ENCODE results near the gene FOXK2.

FOXK2 gene

DNA sequence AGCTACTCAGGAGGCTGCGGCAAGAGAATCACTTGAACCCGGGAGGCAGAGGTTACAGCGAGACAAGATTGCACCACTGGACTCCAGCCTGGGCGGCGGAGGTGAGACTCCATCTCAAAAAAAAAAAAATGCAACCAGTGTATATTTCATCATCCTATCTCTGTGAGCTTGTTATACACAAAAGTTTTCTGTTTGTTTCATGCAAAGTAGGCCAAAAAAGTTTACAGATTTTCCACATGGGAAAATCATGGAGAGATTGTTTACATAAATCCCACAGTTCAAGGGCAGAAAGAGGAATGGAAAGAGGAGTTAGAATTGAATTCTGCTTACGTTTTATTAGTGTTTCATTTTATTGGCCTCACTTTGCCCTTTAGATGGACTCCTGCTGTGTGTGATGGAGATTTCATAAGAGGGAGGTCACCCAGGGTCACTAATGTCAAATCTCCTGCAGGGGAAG is 36.3 kb upstream of the FOXK2 start:
- DNase-seq (ENCODE audit: low spot score), result no peak
- H3K9ac ChIP-seq (ENCODE audit: low read depth, low read length, poor library complexity), result no peak overlapping the region
- H3K18ac ChIP-seq (ENCODE audit: low read length), result no peak overlapping the region
- H3K36me3 ChIP-seq (replicated peaks in 1 of 2; ENCODE audit: control insufficient read depth in 2 of 2, insufficient read depth in 2 of 2, low read length in 2 of 2), result peaks cover 71 to 98% of the 10 kb centered on the region in 2 donors
- H3K79me1 ChIP-seq (ENCODE audit: low read depth, low read length), result peaks cover 5% of the 10 kb centered on the region
- H2AFZ ChIP-seq (ENCODE audit: low read length), result no peak overlapping the region
- H3K27me3 ChIP-seq (ENCODE audit: control insufficient read depth in 3 of 3, insufficient read depth in 3 of 3, low read depth in 1 of 3, low read length in 3 of 3), result no peaks in the 10 kb centered on the region
- H2BK120ac ChIP-seq (ENCODE audit: low read depth, low read length), result no peak overlapping the region
- H3K23ac ChIP-seq (ENCODE audit: low read depth, low read length, poor library complexity), result no peak overlapping the region
- H2BK5ac ChIP-seq (ENCODE audit: low read length), result no peak overlapping the region
- H2BK15ac ChIP-seq (ENCODE audit: low read length), result no peak overlapping the region
- H3K14ac ChIP-seq (ENCODE audit: low read length), result no peak overlapping the region
- H2AK5ac ChIP-seq (ENCODE audit: low read depth, low read length), result no peak overlapping the region
- no peak overlapping the region for H3K27ac ChIP-seq (replicated peaks; ENCODE audit: low read length)
- H3K4me2 ChIP-seq (ENCODE audit: insufficient read depth, low read length, poor library complexity, severe bottlenecking), result no peak overlapping the region
- H3K9me3 ChIP-seq (replicated peaks in 1 of 2; ENCODE audit: control insufficient read depth in 2 of 2, insufficient read depth in 1 of 2, low read depth in 1 of 2, low read length in 2 of 2), result no peaks in the 10 kb centered on the region
- no peak overlapping the region for H2BK12ac ChIP-seq (ENCODE audit: low read length)
- H3K4ac ChIP-seq (ENCODE audit: low read length), result no peak overlapping the region
- no CpG with 5 or more reads among the region's 6 CpGs for WGBS, 2 donors (ENCODE audit: extremely low coverage in 2 of 2, insufficient read length in 2 of 2, insufficient replicate concordance in 1 of 2)
- no peak overlapping the region for H3K4me3 ChIP-seq (ENCODE audit: low read length in 2 of 2)
- no peak overlapping the region for H4K8ac ChIP-seq (ENCODE audit: low read depth, low read length)
- H3K4me1 ChIP-seq (ENCODE audit: control insufficient read depth in 2 of 2, insufficient read depth in 1 of 2, low read depth in 1 of 2, low read length in 2 of 2), result no peaks in the 10 kb centered on the region
- no peak overlapping the region for H4K91ac ChIP-seq (ENCODE audit: low read depth, low read length, poor library complexity)

GRCh38 chr17:82483836-82484235 is 35.7 kb upstream of the FOXK2 start:
- no peak overlapping the region for H2AFZ ChIP-seq (ENCODE audit: low read length)
- no peak overlapping the region for H3K9ac ChIP-seq (ENCODE audit: low read depth, low read length, poor library complexity)
- no peaks in the 10 kb centered on the region for H3K27me3 ChIP-seq (ENCODE audit: control insufficient read depth in 3 of 3, insufficient read depth in 3 of 3, low read depth in 1 of 3, low read length in 3 of 3)
- H3K23ac ChIP-seq (ENCODE audit: low read depth, low read length, poor library complexity), result no peak overlapping the region
- H3K9me3 ChIP-seq (replicated peaks in 1 of 2; ENCODE audit: control insufficient read depth in 2 of 2, insufficient read depth in 1 of 2, low read depth in 1 of 2, low read length in 2 of 2), result no peaks in the 10 kb centered on the region
- peaks cover 5% of the 10 kb centered on the region for H3K79me1 ChIP-seq (ENCODE audit: low read depth, low read length)
- no peak overlapping the region for H4K91ac ChIP-seq (ENCODE audit: low read depth, low read length, poor library complexity)
- no peak for DNase-seq (ENCODE audit: low spot score)
- H2BK120ac ChIP-seq (ENCODE audit: low read depth, low read length), result no peak overlapping the region
- H3K4ac ChIP-seq (ENCODE audit: low read length), result no peak overlapping the region
- no peak overlapping the region for H3K14ac ChIP-seq (ENCODE audit: low read length)
- no peak overlapping the region for H3K4me2 ChIP-seq (ENCODE audit: insufficient read depth, low read length, poor library complexity, severe bottlenecking)
- H2BK5ac ChIP-seq (ENCODE audit: low read length), result peak overlapping the region; percentile 5
- H3K18ac ChIP-seq (ENCODE audit: low read length), result no peak overlapping the region
- no peak overlapping the region for H4K8ac ChIP-seq (ENCODE audit: low read depth, low read length)
- WGBS, 2 donors (ENCODE audit: extremely low coverage in 2 of 2, insufficient read length in 2 of 2, insufficient replicate concordance in 1 of 2), result no CpG with 5 or more reads among the region's 9 CpGs
- no peak overlapping the region for H3K27ac ChIP-seq (replicated peaks; ENCODE audit: low read length)
- H3K4me3 ChIP-seq (ENCODE audit: low read length in 2 of 2), result peak overlapping the region in 1 of 2 donors; percentile 35
- no peak overlapping the region for H2BK15ac ChIP-seq (ENCODE audit: low read length)
- H3K4me1 ChIP-seq (ENCODE audit: control insufficient read depth in 2 of 2, insufficient read depth in 1 of 2, low read depth in 1 of 2, low read length in 2 of 2), result no peaks in the 10 kb centered on the region
- H3K36me3 ChIP-seq (replicated peaks in 1 of 2; ENCODE audit: control insufficient read depth in 2 of 2, insufficient read depth in 2 of 2, low read length in 2 of 2), result peaks cover 65 to 98% of the 10 kb centered on the region in 2 donors
- H2AK5ac ChIP-seq (ENCODE audit: low read depth, low read length), result no peak overlapping the region
- H2BK12ac ChIP-seq (ENCODE audit: low read length), result no peak overlapping the region

DNA sequence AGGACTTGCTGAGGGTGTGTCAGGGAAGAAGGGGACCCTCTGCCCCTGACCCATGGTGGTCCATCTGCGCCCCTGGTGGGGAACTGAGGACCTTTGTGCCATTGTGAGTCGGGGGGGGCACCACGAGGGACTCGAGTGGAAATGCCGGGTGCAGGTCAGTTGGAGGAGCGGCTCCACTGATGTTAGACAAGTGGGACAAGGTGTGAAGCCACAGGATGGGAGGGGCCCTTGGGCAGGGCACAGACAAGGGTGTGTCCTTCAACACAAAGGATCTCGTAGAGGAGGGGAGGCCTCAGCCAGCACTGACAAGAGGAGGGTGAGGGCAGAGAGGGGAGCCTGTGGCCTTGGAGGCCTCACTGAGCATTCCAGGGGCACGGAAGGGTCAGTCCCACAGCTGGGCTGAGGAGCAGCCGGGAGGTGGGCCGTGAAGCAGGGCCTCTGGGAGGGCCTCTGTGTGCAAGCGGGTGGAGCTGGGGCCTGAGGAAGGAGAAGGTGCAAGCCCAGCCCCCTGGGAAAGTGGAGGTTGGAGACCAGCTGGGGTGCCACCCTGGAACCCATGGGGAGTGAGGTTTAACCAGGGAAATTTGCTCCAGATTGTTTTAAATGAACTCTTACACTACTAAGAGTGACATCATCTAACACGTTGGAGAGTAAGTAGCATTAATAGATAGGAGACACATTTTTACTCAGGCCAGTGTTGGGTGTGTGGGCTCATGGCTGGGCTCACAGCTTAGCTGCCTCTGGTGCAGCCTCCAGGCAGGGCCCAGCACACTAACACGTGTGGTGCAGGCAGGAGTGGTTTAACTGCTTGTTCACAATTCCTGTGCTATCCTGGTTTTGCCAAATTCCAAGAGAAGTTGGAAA is 33.1 kb upstream of the FOXK2 start:
- Histone ChIP-seq H2AFZ (ENCODE audit: low read length) (no peak overlapping the region), H4K91ac (ENCODE audit: low read depth, low read length, poor library complexity) (no peak overlapping the region), H3K4me2 (ENCODE audit: insufficient read depth, low read length, poor library complexity, severe bottlenecking) (no peak overlapping the region), H2BK15ac (ENCODE audit: low read length) (no peak overlapping the region), H3K9me3 (replicated peaks in 1 of 2; ENCODE audit: control insufficient read depth in 2 of 2, insufficient read depth in 1 of 2, low read depth in 1 of 2, low read length in 2 of 2) (no peaks in the 10 kb centered on the region), H2BK12ac (ENCODE audit: low read length) (no peak overlapping the region), H3K27ac (replicated peaks; ENCODE audit: low read length) (no peak overlapping the region), H4K8ac (ENCODE audit: low read depth, low read length) (no peak overlapping the region), H3K4ac (ENCODE audit: low read length) (no peak overlapping the region), H3K79me1 (ENCODE audit: low read depth, low read length) (peaks cover 2% of the 10 kb centered on the region), H3K36me3 (replicated peaks in 1 of 2; ENCODE audit: control insufficient read depth in 2 of 2, insufficient read depth in 2 of 2, low read length in 2 of 2) (peaks cover 49 to 81% of the 10 kb centered on the region in 2 donors), H2BK5ac (ENCODE audit: low read length) (peak overlapping the region; percentile 53), H3K4me3 (ENCODE audit: low read length in 2 of 2) (peak overlapping the region in 1 of 2 donors; percentile 60), H3K18ac (ENCODE audit: low read length) (no peak overlapping the region), H2AK5ac (ENCODE audit: low read depth, low read length) (no peak overlapping the region), H3K9ac (ENCODE audit: low read depth, low read length, poor library complexity) (peak overlapping the region; percentile 30), H3K23ac (ENCODE audit: low read depth, low read length, poor library complexity) (peak overlapping the region; percentile 31), H3K4me1 (ENCODE audit: control insufficient read depth in 2 of 2, insufficient read depth in 1 of 2, low read depth in 1 of 2, low read length in 2 of 2) (no peaks in the 10 kb centered on the region), H2BK120ac (ENCODE audit: low read depth, low read length) (no peak overlapping the region), H3K14ac (ENCODE audit: low read length) (no peak overlapping the region), H3K27me3 (ENCODE audit: control insufficient read depth in 3 of 3, insufficient read depth in 3 of 3, low read depth in 1 of 3, low read length in 3 of 3) (no peaks in the 10 kb centered on the region)
- no peak for DNase-seq (ENCODE audit: low spot score)
- no CpG with 5 or more reads among the region's 13 CpGs for WGBS, 2 donors (ENCODE audit: extremely low coverage in 2 of 2, insufficient read length in 2 of 2, insufficient replicate concordance in 1 of 2)

GRCh38 chr17:82487910-82488309 is 31.6 kb upstream of the FOXK2 start:
- Histone ChIP-seq H3K79me1 (ENCODE audit: low read depth, low read length) (peaks cover 2% of the 10 kb centered on the region), H2BK15ac (ENCODE audit: low read length) (no peak overlapping the region), H3K9ac (ENCODE audit: low read depth, low read length, poor library complexity) (no peak overlapping the region), H2AFZ (ENCODE audit: low read length) (no peak overlapping the region), H3K4ac (ENCODE audit: low read length) (no peak overlapping the region), H2AK5ac (ENCODE audit: low read depth, low read length) (no peak overlapping the region), H3K27ac (replicated peaks; ENCODE audit: low read length) (no peak overlapping the region), H2BK5ac (ENCODE audit: low read length) (no peak overlapping the region), H3K23ac (ENCODE audit: low read depth, low read length, poor library complexity) (no peak overlapping the region), H3K9me3 (replicated peaks in 1 of 2; ENCODE audit: control insufficient read depth in 2 of 2, insufficient read depth in 1 of 2, low read depth in 1 of 2, low read length in 2 of 2) (no peaks in the 10 kb centered on the region), H3K4me2 (ENCODE audit: insufficient read depth, low read length, poor library complexity, severe bottlenecking) (no peak overlapping the region), H3K27me3 (ENCODE audit: control insufficient read depth in 3 of 3, insufficient read depth in 3 of 3, low read depth in 1 of 3, low read length in 3 of 3) (no peaks in the 10 kb centered on the region), H3K18ac (ENCODE audit: low read length) (no peak overlapping the region), H2BK12ac (ENCODE audit: low read length) (no peak overlapping the region), H3K4me3 (ENCODE audit: low read length in 2 of 2) (no peak overlapping the region), H3K4me1 (ENCODE audit: control insufficient read depth in 2 of 2, insufficient read depth in 1 of 2, low read depth in 1 of 2, low read length in 2 of 2) (no peaks in the 10 kb centered on the region), H4K8ac (ENCODE audit: low read depth, low read length) (no peak overlapping the region), H2BK120ac (ENCODE audit: low read depth, low read length) (no peak overlapping the region), H3K36me3 (replicated peaks in 1 of 2; ENCODE audit: control insufficient read depth in 2 of 2, insufficient read depth in 2 of 2, low read length in 2 of 2) (peaks cover 39 to 66% of the 10 kb centered on the region in 2 donors), H4K91ac (ENCODE audit: low read depth, low read length, poor library complexity) (no peak overlapping the region), H3K14ac (ENCODE audit: low read length) (no peak overlapping the region)
- WGBS, 2 donors (ENCODE audit: extremely low coverage in 2 of 2, insufficient read length in 2 of 2, insufficient replicate concordance in 1 of 2), result no CpG with 5 or more reads among the region's 14 CpGs
- DNase-seq (ENCODE audit: low spot score), result no peak

All from neuronal stem cell (in vitro differentiated cells).